Hepatocyte (in vitro differentiated cells): ENCODE data around the gene SHQ1. TPM values are rescaled to one million over a fixed set of nuclear protein-coding genes. Genes with fewer than 3 reads are reported as not detected.
"Not testable (repeated sequence)": the region's sequence is repeated elsewhere in the genome, so short reads cannot be mapped to it uniquely, and the experiment has no call there.

Experiments
- DNase-seq: peaks from one replicate; pipeline ENCODE4 v3.0.0-alpha.2; 2016; ENCODE audit warnings: low spot score
- H2AFZ ChIP-seq: fragments of 200-600 bp; sonication (generic); 2 replicates; pipeline ENCODE4 v1.6.0; 2016; ENCODE audit warnings: antibody characterized with exemption, mild to moderate bottlenecking
- H3K27ac ChIP-seq: fragments of 200-600 bp; sonication (generic); 2 replicates; pipeline ENCODE4 v1.5.1; 2016; ENCODE audit warnings: mild to moderate bottlenecking
- H3K27me3 ChIP-seq: fragments of 200-600 bp; sonication (generic); 2 replicates; pipeline ENCODE4 v1.6.1; 2016
- H3K36me3 ChIP-seq: fragments of 200-600 bp; sonication (generic); replicated peaks from 2 replicates; pipeline ENCODE4 v1.5.1; 2016; ENCODE audit warnings: low read depth; ENCODE audit not compliant: insufficient read depth
- H3K4me1 ChIP-seq: fragments of 200-600 bp; sonication (generic); 2 replicates; pipeline ENCODE4 v1.5.1; 2016; ENCODE audit warnings: mild to moderate bottlenecking, moderate library complexity; ENCODE audit not compliant: insufficient read depth
- H3K4me2 ChIP-seq: fragments of 200-600 bp; sonication (generic); 2 replicates; pipeline ENCODE4 v1.6.0; 2016
- H3K4me3 ChIP-seq: fragments of 200-600 bp; sonication (generic); 2 replicates; pipeline ENCODE4 v1.5.1; 2016; ENCODE audit warnings: mild to moderate bottlenecking
- H3K79me2 ChIP-seq: fragments of 200-600 bp; sonication (generic); 2 replicates; pipeline ENCODE4 v1.6.0; 2017; ENCODE audit warnings: mild to moderate bottlenecking
- H3K9me2 ChIP-seq: fragments of 200-600 bp; sonication (generic); replicated peaks from 2 replicates; pipeline ENCODE4 v1.6.0; 2017; ENCODE audit warnings: mild to moderate bottlenecking; ENCODE audit not compliant: insufficient read depth
- H3K9me3 ChIP-seq: fragments of 200-600 bp; sonication (generic); 2 replicates; pipeline ENCODE4 v1.5.1; 2016; ENCODE audit warnings: low read depth, mild to moderate bottlenecking
- H4K20me1 ChIP-seq: fragments of 200-600 bp; sonication (generic); 2 replicates; pipeline ENCODE4 v1.6.0; 2016; ENCODE audit warnings: mild to moderate bottlenecking; ENCODE audit not compliant: insufficient read depth, poor library complexity, severe bottlenecking
- EZH2 ChIP-seq: fragments of 200-600 bp; sonication (generic); IDR thresholded peaks from 2 replicates; pipeline ENCODE4 v1.6.1; 2016; ENCODE audit warnings: antibody characterized with exemption, mild to moderate bottlenecking, borderline replicate concordance
- EZH2phosphoT487 ChIP-seq: fragments of 200-600 bp; sonication (generic); IDR thresholded peaks from one replicate; pipeline ENCODE4 v1.6.1; 2018; ENCODE audit warnings: antibody characterized with exemption, mild to moderate bottlenecking, low read depth, moderate library complexity; ENCODE audit not compliant: unreplicated experiment, severe bottlenecking
- WGBS: methylation state at CpG from one replicate; pipeline ENCODE4 v1.1.6; 2016; ENCODE audit warnings: low lambda C conversion rate; ENCODE audit errors: missing lambda C conversion rate; 5-methylcytosine and 5-hydroxymethylcytosine counted together
- polyA plus RNA-seq: library from polyadenylated mRNA; unstranded; fragments of >200 nt; fragmentation: Nextera tagmentation; extraction: Ambion mirVana; gene quantifications from 2 replicates; pipeline ENCODE4 v1.2.1, GENCODE V29; 2016
- total RNA-seq: library from RNA; depleted of rRNA; stranded (reverse); fragments of >200 nt; gene quantifications from 2 replicates; pipeline ENCODE4 v1.2.3, GENCODE V29; 2014
- TF ChIP-seq, protein P1 (sequence below): fragments of 200-600 bp; sonication (generic); IDR thresholded peaks from 2 replicates; pipeline ENCODE4 v1.5.1; 2016; ENCODE audit warnings: antibody characterized with exemption, mild to moderate bottlenecking; ENCODE audit not compliant: poor library complexity

The SHQ1 gene
- total and polyA plus RNA-seq, 2 experiments from 2014 or later = 11.1 to 16.8 TPM

DNA sequence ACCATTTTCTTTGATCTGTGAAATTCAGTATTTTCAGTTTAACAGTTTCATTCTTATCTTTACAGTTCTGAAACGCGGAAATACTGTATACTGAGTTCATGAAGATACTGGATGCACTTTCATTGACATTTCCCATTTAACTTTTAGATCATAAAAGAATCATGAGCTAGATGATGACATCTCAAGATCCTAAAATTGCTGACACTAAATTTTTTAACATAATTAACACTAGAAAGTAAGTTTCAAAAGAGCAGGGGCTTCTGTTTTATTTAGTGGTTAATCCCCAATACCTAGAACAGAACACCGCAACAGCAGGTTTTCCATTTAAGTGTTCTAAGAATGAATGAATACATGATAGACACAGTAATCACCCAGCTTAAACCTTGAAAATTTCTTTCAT, 54.2 kb downstream of the SHQ1 start:
- Histone ChIP-seq H3K4me3 (no peak overlapping the region), H3K36me3 (no peaks in the 10 kb centered on the region), H3K27me3 (no peaks in the 10 kb centered on the region), H2AFZ (no peak overlapping the region), H3K9me3 (no peaks in the 10 kb centered on the region), H3K4me1 (no peaks in the 10 kb centered on the region), H4K20me1 (no peaks in the 10 kb centered on the region), H3K27ac (no peak overlapping the region), H3K4me2 (no peak overlapping the region), H3K9me2 (no peaks in the 10 kb centered on the region), H3K79me2 (no peaks in the 10 kb centered on the region)
- DNase-seq = no peak
- TF ChIP-seq EZH2 (no peak), EZH2phosphoT487 (no peak)
- TF ChIP-seq, protein P1, sequence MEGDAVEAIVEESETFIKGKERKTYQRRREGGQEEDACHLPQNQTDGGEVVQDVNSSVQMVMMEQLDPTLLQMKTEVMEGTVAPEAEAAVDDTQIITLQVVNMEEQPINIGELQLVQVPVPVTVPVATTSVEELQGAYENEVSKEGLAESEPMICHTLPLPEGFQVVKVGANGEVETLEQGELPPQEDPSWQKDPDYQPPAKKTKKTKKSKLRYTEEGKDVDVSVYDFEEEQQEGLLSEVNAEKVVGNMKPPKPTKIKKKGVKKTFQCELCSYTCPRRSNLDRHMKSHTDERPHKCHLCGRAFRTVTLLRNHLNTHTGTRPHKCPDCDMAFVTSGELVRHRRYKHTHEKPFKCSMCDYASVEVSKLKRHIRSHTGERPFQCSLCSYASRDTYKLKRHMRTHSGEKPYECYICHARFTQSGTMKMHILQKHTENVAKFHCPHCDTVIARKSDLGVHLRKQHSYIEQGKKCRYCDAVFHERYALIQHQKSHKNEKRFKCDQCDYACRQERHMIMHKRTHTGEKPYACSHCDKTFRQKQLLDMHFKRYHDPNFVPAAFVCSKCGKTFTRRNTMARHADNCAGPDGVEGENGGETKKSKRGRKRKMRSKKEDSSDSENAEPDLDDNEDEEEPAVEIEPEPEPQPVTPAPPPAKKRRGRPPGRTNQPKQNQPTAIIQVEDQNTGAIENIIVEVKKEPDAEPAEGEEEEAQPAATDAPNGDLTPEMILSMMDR = no peak
- WGBS = 91% methylated on average over 3 of the region's 3 CpGs

DNA sequence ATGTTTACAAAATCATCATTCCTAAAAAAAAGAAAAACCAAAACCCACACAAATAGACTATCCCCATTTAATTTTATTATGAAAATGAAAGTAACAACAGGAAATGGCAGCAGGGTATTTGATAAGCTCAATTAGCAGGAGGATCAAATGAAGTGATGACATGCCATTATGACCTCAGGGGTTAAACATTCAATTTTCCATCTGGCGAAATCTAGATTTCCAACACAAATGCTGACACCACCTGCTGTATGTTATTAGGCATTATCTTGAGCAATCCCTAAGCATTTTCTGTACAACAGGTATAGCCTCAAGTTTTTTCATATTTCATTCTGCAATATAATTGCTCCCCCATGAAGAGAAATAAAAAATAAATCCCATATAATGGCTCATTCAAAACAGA, 57.1 kb downstream of the SHQ1 start:
- Histone ChIP-seq H3K9me2 (no peaks in the 10 kb centered on the region), H3K4me2 (no peak overlapping the region), H3K4me3 (no peak overlapping the region), H3K4me1 (no peaks in the 10 kb centered on the region), H3K36me3 (no peaks in the 10 kb centered on the region), H2AFZ (no peak overlapping the region), H3K79me2 (no peaks in the 10 kb centered on the region), H3K27me3 (no peaks in the 10 kb centered on the region), H3K9me3 (no peaks in the 10 kb centered on the region), H4K20me1 (no peaks in the 10 kb centered on the region), H3K27ac (no peak overlapping the region)
- TF ChIP-seq, protein P1 = no peak
- TF ChIP-seq EZH2phosphoT487 = no peak
- TF ChIP-seq EZH2 = no peak
- WGBS = 86% methylated on average over 1 of the region's 1 CpG
- DNase-seq = no peak

GRCh38 chr3:72789786-72790185, 58.5 kb downstream of the SHQ1 start:
- TF ChIP-seq EZH2 (no peak), EZH2phosphoT487 (no peak)
- TF ChIP-seq, protein P1 = no peak
- H2AFZ ChIP-seq = no peak overlapping the region
- no peaks in the 10 kb centered on the region for H3K79me2 ChIP-seq
- no peaks in the 10 kb centered on the region for H3K9me3 ChIP-seq
- no peak overlapping the region for H3K4me2 ChIP-seq
- H3K27ac ChIP-seq = no peak overlapping the region
- no peaks in the 10 kb centered on the region for H3K36me3 ChIP-seq
- no peaks in the 10 kb centered on the region for H3K9me2 ChIP-seq
- 100% methylated on average over 1 of the region's 1 CpG for WGBS
- no peak for DNase-seq
- no peak overlapping the region for H3K4me3 ChIP-seq
- H3K4me1 ChIP-seq = no peaks in the 10 kb centered on the region
- no peaks in the 10 kb centered on the region for H3K27me3 ChIP-seq
- H4K20me1 ChIP-seq = no peaks in the 10 kb centered on the region

DNA sequence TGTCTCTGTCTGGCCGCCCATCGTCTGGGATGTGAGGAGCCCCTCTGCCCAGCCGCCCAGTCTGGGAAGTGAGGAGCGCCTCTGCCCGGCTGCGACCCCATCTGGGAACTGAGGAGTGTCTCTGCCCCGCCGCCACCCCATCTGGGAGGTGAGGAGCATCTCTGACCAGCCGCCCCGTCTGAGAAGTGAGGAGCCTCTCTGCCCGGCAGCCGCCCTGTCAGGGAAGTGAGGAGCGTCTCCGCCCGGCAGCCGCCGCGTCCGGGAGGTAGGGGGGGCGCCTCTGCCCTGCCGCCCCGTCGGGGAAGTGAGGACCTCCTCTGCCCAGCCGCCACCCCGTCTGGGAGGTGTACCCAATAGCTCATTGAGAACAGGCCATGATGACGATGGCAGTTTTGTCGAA, 60.0 kb downstream of the SHQ1 start:
- not testable (repeated sequence) for H3K27me3 ChIP-seq, H3K9me3 ChIP-seq, H4K20me1 ChIP-seq, H2AFZ ChIP-seq, H3K9me2 ChIP-seq, H3K27ac ChIP-seq, H3K4me3 ChIP-seq, H3K36me3 ChIP-seq, H3K4me1 ChIP-seq, H3K4me2 ChIP-seq, DNase-seq, H3K79me2 ChIP-seq
- 99% methylated on average over 23 of the region's 27 CpGs for WGBS
